Dermis microvascular lymphatic vessel endothelial cell (primary cell): ENCODE measurements around the gene FBXL17. TPM values are rescaled to one million over a fixed set of nuclear protein-coding genes. Genes with fewer than 3 reads are reported as not detected.

ENCODE experiments used
- DNase-seq, 2 donors: peaks; one replicate each; pipeline versions ENCODE4 v3.0.0 to v3.0.0-alpha.2; 2010; ENCODE audit warnings: low read depth in 2 of 2
- total RNA-seq: library from RNA; depleted of rRNA; stranded (reverse); fragments of >200 nt; gene quantifications from 2 replicates; pipeline ENCODE4 v1.2.1, GENCODE V29; 2014

Gene FBXL17
- total RNA-seq, 1 donor from 2014 or later: 4.7 TPM

DNA sequence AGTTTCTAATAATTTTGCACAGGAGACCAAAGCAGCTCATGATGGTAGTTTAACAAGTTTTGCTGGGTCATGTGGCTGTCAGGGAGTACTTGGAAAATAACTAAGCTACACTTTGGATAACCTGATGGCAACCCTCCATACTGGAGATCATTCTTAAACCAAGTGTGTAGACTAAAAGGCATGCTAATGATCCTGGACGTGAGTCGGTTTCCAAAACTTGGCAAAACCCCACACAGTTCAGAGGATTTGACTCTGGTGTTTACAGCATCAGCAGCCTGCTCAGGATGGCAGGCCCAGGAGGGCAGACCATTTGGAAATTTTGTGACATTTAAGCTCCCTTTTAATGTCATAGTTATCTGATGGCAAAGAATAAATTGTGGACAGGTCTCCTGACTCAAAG lies 514.6 kb downstream of the FBXL17 start:
- no peak for DNase-seq

DNA sequence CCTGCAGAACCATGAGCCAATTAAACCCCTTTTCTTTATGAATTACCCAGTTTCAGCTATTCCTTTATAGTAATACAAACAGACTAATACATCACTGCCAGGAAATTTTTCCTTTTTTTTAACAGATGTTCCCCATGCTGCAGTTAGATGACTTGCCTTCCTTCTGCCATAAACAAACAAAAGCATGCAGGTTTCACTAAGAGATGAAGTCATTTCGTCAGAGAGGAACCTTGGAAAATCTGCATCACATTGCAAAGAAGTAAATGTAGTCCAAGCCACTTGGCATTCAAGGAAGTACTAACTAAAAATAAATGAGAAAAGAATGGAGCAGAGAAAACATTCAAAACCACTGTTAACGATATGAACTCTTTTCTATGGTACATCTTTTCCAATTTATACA lies 517.1 kb downstream of the FBXL17 start:
- DNase-seq: peak in 1 of 2 donors; percentile 9

DNA sequence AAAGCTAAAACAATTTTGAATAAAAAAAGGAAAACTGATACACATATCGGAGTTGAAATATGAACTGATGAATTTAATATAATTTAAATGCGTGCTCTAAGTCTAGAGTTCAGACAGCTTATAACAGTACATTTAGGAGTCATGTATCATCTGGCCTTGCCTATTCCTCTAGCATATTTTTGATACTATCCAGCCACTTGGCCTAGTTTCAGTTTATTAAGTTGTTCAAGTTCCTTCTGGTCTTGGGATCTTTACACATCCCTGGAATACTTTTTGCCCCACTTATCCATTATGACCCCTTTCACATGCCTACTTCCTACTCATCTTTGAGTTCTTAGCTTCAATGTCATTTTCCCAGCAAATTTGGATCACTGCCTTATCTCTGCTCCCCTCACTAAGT lies 518.8 kb downstream of the FBXL17 start:
- no peak for DNase-seq

DNA sequence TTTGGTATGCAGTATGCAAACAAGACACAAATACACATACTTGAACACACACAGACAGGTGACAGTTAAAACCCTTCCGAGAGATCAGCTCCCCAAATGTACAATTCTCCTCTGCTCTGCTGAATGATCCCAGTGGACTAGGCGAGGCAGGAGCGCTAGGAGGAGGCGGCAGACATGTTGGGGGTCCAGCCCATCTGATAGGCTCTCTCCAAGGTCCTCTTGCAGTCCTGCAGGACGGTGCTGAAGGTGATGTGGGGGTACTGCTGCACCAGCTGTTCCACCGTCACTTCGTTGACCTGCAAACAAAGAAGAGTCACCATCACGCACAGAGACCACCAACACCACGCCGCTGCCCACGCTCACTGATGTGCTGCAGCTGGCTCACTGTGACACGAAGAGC lies 520.3 kb downstream of the FBXL17 start:
- no peak for DNase-seq

DNA sequence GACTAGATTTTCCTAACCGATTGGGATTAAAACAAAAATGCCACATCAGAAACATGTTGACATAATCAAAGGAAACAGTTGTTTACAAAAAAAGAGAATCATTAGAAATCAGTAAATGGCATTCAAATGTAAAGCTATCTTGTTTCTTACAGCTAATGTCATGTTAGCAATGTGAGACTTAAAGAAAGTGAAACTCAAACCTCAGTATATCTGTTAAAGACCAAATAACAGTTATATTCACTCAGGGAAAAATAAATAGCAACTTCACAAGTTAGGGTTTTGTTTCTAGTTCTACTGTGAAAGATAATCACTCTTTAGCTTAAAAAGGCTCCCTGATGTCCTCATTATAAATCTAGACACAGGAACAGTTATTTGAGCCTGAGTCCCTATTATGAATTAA lies 521.9 kb downstream of the FBXL17 start:
- no peak for DNase-seq

DNA sequence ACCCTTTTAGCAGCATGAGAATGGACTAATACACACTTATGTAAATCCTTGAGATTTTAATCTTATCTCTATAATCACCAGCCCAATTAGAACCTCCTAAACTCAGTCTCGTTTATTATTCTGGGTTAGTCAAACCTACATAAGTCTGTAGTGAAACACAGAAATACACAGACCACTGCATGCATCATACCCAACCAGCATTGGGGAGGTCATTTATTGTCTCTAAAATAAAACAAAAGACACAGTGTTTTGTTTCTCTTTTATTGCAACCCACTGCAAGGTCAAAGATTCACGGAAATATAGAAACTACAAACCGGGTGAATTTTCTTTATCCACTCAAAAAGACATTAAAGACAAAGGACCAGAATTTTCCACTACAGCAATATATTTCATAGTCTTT lies 523.1 kb downstream of the FBXL17 start:
- no peak for DNase-seq

DNA sequence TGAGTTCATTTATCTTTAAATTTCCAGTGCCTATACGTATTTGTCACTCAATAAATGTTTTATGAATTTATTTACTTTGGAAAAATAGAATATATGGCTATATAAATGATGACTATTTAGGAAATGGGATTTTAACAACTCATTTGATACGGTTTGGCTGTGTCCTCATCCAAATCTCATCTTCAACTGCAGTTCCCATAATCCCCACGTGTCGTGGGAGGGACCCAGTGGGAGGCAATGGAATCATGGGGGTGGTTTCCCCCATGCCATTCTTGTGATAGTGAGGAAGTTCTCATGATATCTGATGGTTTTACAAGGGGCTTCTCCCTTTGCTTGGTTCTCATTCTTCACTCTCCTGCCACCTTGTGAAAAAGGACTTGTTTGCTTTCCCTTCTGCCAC lies 523.6 kb downstream of the FBXL17 start:
- DNase-seq: no peak

DNA sequence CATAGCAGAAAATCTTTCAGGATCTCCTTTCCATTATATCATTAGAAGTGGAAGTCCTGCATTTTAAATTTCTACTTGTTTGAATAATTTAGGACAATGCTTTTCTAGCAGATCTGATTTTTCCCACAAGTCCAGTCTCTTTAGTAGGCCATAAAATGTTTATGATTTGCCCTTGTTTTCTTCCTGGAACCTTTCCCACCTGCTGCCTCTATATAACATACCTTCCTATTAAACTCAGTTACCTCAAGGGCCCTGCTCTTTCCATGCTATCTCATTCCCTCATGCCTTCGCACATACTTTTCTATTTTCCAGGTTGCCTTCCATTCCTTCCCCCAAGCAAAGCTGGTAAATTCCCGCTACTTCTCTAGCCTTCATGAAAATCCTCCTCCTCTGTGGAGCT lies 524.1 kb downstream of the FBXL17 start:
- no peak for DNase-seq

DNA sequence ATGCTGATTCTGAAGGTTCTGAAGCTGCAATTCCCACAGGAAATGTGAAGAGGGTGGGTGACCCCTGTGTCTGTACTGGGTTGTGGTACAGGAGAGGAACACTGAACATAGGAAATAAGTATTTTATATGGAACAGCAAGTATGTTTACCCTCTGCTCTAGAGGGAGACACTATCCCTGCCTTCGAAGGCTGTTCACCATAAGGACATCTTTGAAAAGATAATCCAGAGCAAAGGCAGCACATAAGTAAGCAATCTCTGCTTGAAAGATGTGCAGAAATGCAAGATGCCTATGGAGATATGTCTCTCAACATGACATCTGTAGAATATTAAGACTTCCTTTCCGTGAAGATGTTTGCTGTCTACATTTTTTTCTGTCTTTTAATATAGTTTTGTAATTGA lies 526.7 kb downstream of the FBXL17 start:
- no peak for DNase-seq

DNA sequence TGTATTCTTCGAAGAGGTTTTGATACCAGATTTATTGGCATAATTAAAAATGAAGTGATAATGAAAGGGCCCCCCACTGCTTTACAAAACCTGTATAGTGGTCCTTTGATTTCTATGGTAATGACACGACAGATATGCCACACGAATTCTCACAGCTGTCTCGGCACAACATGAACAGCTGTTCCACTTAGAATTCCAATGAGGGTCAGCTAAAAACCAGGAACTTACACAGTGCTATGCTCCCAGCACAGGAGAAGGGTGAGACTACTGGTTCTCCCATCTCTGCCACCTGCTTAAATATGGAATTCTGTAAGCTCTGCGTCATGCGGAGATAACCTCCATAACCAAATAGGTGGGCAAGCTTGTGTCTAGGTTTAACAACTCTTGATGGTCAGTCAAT lies 528.2 kb downstream of the FBXL17 start:
- no peak for DNase-seq

DNA sequence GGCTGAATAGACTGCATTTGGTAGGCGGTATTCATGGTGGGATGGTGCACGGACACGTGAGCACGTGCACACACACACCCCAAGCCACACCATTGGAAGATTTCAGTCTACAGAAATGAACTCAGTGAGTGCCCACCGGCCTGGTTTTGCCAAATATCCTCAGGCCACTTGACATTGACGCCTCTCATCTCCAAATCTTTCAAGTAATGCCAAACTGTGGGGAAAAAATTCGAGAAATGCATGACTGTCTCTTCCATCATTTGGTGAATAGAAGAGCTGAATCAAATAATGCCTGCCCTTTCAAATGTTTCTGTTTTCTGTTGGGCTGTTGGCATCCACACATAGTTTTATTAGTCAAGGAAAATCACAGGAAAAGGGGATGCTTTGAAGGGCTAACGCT lies 528.9 kb downstream of the FBXL17 start:
- no peak for DNase-seq

DNA sequence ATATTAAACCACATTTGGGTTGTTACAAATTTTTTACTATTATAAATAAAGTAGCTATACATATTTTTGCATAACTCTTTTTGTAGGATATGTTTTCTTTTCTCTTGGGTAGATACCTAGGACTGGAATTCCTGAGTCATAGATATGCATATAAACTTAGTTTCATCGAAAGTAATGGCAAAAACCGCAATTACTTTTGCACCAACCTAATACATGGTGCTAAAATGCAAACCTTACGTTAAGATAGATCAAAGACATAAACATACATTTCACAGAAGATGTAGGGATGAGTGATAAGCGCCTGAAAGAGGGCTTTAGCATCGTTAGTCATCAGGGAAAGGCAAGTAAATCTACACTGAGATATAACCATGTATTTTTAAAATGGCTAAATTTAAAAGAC lies 532.8 kb downstream of the FBXL17 start:
- DNase-seq: no peak

DNA sequence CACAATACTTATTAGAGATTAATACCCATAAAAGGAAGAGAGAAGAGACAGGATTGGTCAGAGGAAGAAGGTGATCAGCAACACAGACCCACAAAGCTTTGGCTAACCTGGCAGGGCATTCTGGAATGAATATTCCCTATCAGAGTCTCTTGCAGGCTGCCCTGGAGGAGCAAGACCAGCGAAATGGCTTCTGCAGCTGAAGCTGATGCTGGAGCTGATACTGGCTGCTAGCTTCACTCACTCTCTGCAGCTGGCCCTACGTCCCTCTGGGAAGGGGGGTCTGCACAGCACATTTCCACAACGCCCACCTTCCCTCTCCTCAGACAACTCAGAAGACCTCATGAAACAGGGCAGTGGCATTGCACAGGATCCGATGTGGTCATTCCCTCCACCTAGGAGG lies 541.3 kb downstream of the FBXL17 start:
- DNase-seq: no peak

DNA sequence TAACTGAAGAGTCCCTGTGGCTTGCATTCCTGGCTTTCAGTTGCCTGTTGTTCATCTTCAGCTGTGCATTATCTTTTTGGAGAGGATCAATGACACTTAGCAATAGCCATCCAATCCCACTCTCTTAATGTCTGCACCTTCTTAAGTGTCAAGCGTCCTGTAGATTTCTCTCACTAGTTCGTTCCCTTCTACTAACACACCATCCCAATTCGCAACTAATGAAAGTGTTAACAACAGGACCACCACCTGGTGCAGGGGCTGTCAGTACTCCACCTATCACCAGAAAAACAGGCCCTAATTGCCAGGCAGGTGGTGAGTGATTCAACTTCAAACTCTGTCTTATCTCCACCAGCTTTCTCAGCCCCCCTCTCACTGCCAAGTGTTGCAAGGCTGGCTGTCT lies 541.7 kb downstream of the FBXL17 start:
- DNase-seq: no peak

DNA sequence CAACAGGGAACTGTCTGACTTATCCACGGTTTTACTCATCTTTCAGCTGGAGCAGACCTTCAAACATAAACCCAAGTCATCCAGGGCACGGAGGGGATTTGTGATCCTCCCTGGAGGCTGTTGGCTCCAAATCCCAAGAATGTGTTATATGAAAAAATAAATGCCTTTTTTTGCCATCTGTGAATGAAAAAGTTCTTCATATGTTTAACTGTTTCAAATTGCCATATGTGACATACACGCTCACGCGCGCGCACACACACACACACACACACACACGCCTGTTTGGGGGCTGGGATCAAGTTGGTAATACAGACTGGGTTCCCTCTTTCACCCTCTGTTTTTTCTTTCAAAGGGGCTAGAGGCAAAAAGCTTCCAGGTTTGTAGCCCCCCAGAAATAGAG lies 546.8 kb downstream of the FBXL17 start:
- DNase-seq: no peak

DNA sequence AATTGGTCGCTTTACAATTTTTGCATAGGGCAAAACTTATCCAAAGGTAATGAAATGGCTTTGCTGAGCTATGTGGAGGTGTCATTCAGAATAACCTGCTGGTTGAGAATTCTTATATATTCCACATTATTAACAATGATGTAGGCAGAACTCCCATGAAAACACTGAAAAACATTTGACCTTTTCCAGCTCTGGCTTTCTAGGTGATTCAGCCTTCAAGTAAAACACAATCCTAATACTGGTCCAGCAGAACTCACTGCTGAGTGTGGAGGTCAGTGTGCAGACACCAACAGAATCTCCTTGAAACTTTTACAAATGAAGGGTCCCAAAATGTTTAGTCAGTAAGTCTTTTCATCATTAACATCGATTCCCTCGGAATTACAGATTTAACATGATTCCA lies 549.2 kb downstream of the FBXL17 start:
- DNase-seq: no peak

DNA sequence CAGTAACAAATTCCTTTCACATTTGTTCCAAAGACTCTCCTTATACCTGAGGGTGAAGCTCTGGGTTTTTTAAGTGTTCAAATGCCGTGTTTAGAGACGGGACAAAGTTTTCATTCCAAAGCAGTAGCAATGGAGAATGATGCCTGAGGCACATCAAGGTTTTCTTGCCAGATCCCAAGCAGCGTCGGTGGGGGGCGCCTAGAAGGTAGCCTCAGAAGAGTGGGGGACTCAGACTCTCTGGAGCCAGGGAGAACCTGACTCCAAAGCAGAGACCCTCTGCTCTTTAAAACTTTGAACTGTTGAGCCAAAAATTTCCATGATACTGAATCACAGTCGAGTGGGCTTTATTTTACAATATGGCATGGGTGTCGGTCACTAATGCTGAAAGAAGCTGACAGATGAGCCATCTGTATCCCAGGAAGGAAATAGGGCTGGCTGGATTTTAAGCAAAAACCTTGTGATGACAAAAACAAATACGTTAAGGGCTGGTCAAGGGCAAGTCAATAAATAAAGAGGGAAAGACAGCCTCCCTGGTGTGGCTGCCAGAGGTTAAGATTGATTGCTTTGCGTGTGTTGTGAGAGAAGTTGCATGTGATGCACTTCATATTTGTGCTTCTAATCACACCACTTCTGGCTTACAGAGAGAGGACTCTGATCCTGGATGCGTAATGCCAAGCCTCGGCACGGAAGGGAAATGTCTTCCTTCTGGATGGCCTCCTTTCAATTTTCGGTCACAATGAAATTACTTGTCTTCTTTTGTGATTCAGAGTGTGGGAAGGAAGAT lies 550.1 kb downstream of the FBXL17 start:
- DNase-seq: no peak

DNA sequence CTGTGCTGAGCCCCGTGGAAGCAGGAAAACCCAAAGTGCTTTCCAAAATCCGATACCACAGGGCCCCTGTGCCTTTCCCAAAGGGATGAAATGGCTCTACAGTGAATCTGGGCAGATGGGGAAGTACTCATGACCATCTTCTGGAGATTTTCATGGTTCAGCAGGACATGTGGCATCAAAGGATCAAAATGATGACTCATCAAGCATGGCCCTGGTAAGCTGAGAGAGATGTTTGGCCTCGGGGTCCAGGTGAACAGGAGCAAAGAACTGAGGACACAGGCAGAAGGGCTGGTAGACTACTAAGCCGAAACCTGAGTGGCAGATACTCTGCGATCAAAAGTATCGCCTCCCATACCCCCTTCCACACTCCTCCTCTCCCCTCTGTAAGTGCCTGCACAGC lies 551.1 kb downstream of the FBXL17 start:
- no peak for DNase-seq

DNA sequence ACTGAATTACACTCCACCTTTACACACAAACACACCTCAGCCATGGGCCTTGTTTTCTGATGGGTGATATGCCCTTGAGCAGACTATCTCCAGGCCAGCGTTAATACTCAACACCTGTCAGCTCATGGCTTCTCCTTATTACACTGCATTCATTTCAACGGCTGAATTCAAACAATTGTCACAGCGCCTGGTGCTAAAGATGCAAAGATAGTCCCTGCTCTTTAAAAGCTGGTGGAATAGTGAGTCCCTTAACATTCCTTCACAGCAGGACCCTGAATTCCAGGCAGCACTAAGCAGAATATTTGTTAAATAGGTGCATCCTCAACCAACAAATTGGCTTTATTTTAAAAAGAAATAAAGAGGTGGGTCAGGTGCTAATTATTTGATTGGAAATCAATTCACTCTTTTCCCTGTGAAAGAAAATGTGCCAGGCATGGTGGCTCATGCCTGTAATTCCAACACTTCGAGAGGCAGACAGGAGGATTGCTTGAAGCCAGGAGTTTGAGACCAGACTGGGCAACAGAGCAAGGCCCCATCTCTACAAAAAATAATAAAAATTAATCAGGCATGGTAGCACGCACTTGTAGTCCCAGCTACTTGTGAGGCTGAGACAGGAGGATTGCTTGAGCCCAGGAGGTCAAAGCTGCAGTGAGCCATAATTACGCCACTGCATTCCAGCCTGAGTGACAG lies 555.4 kb downstream of the FBXL17 start:
- DNase-seq: no peak

DNA sequence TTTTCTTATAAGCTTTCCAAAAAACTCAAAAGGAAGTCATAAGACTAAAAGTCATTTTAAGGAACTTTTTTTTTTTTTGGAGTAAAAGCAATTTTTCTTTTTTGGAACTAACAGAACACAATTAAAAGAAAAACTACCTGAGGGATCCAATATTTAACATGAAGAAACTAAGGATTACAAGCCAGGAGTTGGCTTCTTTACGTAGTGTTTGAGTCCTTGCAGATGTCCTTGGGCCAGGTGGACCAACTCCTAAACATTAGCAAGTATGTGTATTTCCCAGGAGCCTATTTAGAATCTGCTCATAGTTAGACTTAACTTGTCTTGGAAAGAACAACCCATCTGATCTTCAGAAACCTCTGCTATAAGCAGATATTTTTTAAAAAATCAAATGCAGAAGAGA lies 557.1 kb downstream of the FBXL17 start:
- DNase-seq: no peak

DNA sequence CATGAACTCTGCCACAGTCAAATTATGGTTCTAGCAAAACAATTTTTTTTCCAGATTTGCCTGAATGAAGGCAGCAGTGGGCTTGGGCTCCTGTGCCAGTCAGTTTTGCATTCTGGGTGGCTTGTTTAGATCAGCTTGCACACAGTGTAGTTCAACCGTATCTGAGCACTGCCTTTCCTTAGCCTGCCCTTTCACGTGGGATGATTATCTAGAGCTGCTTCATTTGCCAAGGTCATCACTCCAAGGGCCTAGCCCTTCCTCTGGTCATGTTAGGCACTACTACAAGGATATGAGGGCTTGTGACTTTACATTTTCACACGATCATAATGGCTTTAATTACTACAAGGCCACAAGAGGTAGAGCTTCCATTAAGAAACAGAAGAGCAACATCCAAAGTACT lies 560.6 kb downstream of the FBXL17 start:
- no peak for DNase-seq

DNA sequence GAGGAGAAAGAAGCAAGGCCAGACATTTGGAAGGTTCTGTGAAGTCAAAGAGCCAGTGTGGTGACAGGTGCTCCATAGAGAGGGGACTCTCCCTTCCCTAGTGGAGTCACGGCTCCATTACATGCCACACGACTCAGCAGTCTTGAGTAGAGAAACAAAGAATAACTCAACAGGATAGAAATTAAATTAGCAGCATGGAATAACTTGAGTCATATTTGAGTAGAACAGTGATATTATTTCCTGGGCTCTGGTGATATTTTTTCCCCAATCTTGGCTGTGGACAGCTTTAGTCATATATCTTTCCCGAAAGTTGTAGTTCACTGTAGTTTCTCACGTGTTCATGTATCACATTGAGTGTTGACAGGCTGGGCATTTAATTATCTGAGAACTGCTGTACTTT lies 561.5 kb downstream of the FBXL17 start:
- DNase-seq: no peak

DNA sequence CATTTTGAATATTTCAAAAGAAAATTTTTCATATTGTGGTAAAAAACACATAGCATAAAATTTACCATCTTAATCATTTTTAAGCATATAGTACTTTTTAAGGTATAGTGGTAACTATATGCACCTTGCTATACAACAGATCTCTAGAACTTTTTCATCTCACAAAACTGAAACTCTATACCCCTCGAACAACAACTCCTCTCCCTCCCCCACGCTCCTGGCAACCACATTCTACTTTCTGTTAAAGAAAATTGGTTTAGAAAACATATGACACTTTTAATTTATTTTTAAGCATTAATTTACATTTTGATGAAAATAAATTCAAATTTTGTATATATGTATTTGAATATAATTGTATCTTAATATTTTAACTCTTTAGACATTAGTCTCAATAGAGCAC lies 563.9 kb downstream of the FBXL17 start:
- DNase-seq: no peak
